A549 (cell line): ENCODE measurements around the gene GOLGA8J.

Experiments
- CTCF ChIP-seq: fragments of >200 bp; sonication (Bioruptor Twin); formaldehyde crosslinking; IDR thresholded peaks from 3 replicates; pipeline ENCODE4 v1.5.1; 2016
- HDAC2 ChIP-seq: fragments of 200-600 bp; sonication (generic); IDR thresholded peaks from 2 replicates; pipeline ENCODE4 v1.6.1; 2016
- MAX ChIP-seq: IDR thresholded peaks from 2 replicates; pipeline ENCODE4 v1.6.1; 2012
- MAZ ChIP-seq: fragments of 150-350 bp; IDR thresholded peaks from 2 replicates; pipeline ENCODE4 v1.6.1; 2014; ENCODE audit warnings: antibody characterized with exemption, low read depth, low read length, borderline replicate concordance
- POLR2A ChIP-seq: IDR thresholded peaks from 2 replicates; pipeline ENCODE4 v1.6.1; 2012; ENCODE audit warnings: mild to moderate bottlenecking, low read length
- REST ChIP-seq: fragments of 200-600 bp; sonication (generic); IDR thresholded peaks from 2 replicates; pipeline ENCODE4 v1.6.1; 2016; ENCODE audit warnings: antibody characterized with exemption, mild to moderate bottlenecking, moderate library complexity
- RNF2 ChIP-seq: fragments of 200-600 bp; sonication (generic); IDR thresholded peaks from 2 replicates; pipeline ENCODE4 v1.6.1; 2016; ENCODE audit warnings: low read depth, mild to moderate bottlenecking, antibody characterized with exemption, moderate library complexity, borderline replicate concordance
- TP53 ChIP-seq: fragments of 250-450 bp; sonication (Bioruptor Pico); IDR thresholded peaks from 2 replicates; pipeline ENCODE4 v1.5.0; 2021; ENCODE audit warnings: mild to moderate bottlenecking, moderate library complexity
- ZFP36 ChIP-seq: fragments of 450-650 bp; IDR thresholded peaks from 2 replicates; pipeline ENCODE4 v1.6.1; 2014; ENCODE audit warnings: borderline replicate concordance; ENCODE audit not compliant: partially characterized antibody

GRCh38 chr15:30062881-30063280 is 19.9 kb upstream of the GOLGA8J start:
- TF ChIP-seq MAZ (no peak), RNF2 (no peak), TP53 (CRISPR knock-in tag) (no peak), POLR2A (no peak), MAX (no peak), ZFP36 (no peak), CTCF (no peak), REST (no peak), HDAC2 (no peak)
